Activated T-cell treated with anti-CD3 and anti-CD28 coated beads, Interleukin-2, amount 50 U/mL, for 72 hours (primary cell): ENCODE measurements around the gene VPS8. TPM values are rescaled to one million over a fixed set of nuclear protein-coding genes. Genes with fewer than 3 reads are reported as not detected.
A peak's percentile ranks its signal among the peaks of the same experiment; 100 is the strongest.

Experiments used
- ATAC-seq, 2 donors: fragments of 150-1000 bp; cut with Tn5 transposase; replicated peaks in 1 of 2; 2 replicates each; pipeline ENCODE4 v1.10.0; 2021; ENCODE audit warnings: moderate library complexity in 2 of 2, mild to moderate bottlenecking in 1 of 2
- DNase-seq, 2 donors: peaks; one replicate each; pipeline ENCODE4 v3.0.0; 2021 to 2022; ENCODE audit warnings: mixed read lengths in 1 of 2
- H3K27ac Mint-ChIP-seq: one replicate; pipeline ENCODE4 v1.8.0; 2022; ENCODE audit warnings: mild to moderate bottlenecking, moderate library complexity, mixed read lengths
- H3K27me3 Mint-ChIP-seq: one replicate; pipeline ENCODE4 v1.8.0; 2022; ENCODE audit warnings: low read depth, mixed read lengths
- H3K36me3 Mint-ChIP-seq, 2 donors: one replicate each; pipeline ENCODE4 v1.8.0; 2022; ENCODE audit warnings: mixed read lengths in 2 of 2, mild to moderate bottlenecking in 1 of 2; ENCODE audit not compliant: insufficient read depth in 2 of 2
- H3K4me1 Mint-ChIP-seq: one replicate; pipeline ENCODE4 v1.8.0; 2022; ENCODE audit warnings: low read depth, mixed read lengths
- H3K4me3 Mint-ChIP-seq, 2 donors: one replicate each; pipeline ENCODE4 v1.8.0; 2022; ENCODE audit warnings: mild to moderate bottlenecking in 2 of 2, mixed read lengths in 2 of 2, moderate library complexity in 2 of 2
- H3K9me3 Mint-ChIP-seq, 2 donors: one replicate each; pipeline ENCODE4 v1.8.0; 2022; ENCODE audit warnings: mixed read lengths in 2 of 2
- total RNA-seq, 2 donors: library from RNA; stranded (reverse); gene quantifications; one replicate each; pipeline ENCODE4 v1.2.3, GENCODE V29; 2022

VPS8 gene
- total RNA-seq, 2 donors from 2014 or later: 86.6 to 104 TPM

DNA sequence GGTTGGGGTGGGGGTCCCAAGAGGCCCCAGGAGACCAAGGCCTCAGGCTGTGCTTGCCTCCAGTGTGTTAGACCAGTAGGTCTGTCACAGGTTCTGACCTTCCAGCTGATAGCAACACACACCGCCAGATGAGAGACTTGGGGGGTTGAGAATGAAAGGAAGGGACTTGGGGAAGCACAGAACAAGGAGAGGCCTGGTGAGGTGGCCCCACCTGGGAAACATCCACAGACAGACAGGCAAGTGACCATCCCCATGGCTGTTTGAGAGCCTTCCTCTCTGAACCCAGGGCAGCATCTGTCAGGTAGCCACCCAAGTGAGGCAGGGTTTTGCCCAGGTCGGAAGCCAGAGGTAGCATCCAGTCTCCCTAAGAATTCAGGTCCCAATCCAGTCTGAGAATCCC lies 35.0 kb upstream of the VPS8 start:
- no peak overlapping the region for H3K27ac Mint-ChIP-seq
- H3K36me3 Mint-ChIP-seq: no peaks in the 10 kb centered on the region
- no peaks in the 10 kb centered on the region for H3K4me1 Mint-ChIP-seq

DNA sequence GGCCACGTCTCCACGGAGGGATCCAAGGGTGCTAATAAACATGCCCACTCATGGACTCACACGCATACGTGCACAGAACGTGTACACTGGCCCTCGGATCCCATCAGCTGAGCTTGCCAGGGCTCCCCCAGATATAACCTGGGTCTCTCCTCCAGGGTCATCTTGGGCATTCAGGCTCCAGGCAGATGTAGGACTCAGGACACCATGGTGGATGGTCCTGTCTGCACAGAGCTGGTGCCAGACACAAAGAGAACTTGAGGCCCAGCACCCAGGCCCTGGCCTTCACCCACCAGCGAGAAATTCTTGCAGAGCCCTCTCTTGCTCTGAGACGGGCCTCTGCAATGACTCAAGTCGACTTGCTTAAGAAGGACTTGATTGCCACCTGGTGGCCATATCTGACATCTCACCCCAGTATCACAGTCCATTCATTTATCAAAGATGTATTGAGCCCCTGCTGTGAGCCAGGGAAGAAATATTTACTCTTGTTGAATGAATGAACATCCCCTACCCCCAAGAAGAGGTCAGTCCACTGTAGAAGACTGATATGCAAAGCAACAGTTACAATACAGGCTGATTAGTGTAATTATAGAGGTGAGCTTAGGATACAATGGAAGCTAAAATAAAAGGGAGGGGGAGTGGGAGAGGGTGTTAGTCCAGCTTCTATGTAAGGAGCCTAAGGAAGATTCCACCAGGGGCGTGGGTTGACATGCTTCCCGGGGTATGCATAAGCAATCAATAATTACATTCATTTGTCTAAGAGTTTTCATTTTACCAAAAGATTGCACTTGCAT lies 34.2 kb upstream of the VPS8 start:
- no peak overlapping the region for H3K4me3 Mint-ChIP-seq
- no peak overlapping the region for H3K27ac Mint-ChIP-seq
- peaks cover 27% of the 10 kb centered on the region for H3K27me3 Mint-ChIP-seq
- DNase-seq: peak; percentile 81 to 86
- no peaks in the 10 kb centered on the region for H3K36me3 Mint-ChIP-seq
- H3K9me3 Mint-ChIP-seq: no peaks in the 10 kb centered on the region
- peak; percentile 97 to 98 for ATAC-seq
- H3K4me1 Mint-ChIP-seq: no peaks in the 10 kb centered on the region

More for the DNA sequence above, 35.0 kb upstream of the VPS8 start:
- no peak for DNase-seq
- no peaks in the 10 kb centered on the region for H3K9me3 Mint-ChIP-seq
- ATAC-seq: no peak
- peaks cover 27% of the 10 kb centered on the region for H3K27me3 Mint-ChIP-seq
- no peak overlapping the region for H3K4me3 Mint-ChIP-seq

DNA sequence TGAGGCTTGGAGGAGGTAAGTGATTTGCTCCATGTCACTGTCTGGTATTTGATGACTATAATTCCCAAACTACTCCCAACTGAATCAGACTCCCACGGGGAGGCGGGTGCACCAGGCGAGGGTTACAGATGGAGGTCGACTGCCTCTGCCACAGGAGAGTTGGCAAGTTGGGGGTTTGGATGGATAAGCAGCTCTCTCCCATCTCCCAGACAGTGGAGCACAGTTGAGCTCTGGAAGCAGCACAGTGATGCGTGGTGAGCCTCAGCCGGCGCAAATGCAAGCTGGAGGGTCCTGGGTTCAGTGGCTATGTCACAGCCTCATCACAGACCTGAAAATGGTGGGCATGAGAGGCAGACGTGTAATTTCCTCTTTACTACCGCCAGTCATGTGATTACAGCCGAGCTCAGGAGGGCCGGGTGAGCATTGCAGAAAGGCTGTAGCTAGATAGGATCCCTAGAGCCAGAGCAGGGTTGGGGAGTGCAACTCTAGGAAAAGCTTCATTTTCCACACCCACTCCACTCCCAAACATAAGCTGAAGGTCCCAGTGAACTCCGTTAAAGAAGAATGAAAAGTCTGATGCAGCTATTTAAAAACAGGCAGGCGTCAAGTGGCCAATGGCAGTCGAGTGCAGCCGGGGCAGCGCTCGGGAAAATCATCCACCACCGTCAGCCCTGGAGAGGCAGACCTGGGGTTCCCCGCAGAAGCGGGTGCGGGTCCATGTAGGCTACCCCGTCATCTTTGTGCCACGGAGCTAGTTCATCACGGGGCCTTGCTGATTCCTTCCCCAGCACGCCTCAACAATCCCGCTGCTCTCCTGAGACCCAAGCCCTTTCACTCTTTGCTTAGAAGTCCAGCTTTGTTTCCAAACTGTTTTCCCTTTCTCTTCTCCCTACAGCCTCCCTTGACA lies 33.3 kb upstream of the VPS8 start:
- Mint-ChIP-seq H3K9me3 (no peaks in the 10 kb centered on the region), H3K4me1 (no peaks in the 10 kb centered on the region), H3K4me3 (no peak overlapping the region), H3K27ac (no peak overlapping the region), H3K27me3 (peaks cover 27% of the 10 kb centered on the region), H3K36me3 (no peaks in the 10 kb centered on the region)
- DNase-seq (no peak), ATAC-seq (no peak)

DNA sequence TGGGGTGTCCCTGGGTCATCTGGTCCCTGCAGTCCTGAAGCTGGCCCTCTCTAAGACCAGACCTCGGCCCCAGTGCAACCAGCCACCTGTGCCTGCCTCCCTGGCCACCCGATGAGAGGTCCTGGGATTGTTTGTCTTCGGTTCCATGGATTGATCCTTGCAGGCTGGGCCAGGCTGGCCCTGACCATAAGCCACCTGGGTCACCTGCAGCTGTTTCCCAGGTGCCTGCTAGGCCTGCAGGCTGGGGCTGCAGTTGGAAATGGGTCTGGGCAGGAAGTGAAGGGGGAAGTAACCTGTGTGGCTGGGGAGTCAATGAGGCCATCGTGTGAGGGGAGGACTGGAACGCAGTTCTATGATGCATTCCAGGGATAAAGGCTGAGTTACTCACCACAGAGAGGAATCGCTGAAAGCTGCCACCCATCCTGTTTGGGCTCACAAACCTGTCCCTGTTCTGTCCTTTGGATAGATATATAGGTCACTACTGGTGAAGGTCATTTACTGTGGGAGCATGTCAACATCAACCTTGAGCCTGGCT lies 30.9 kb upstream of the VPS8 start:
- Mint-ChIP-seq H3K36me3 (no peaks in the 10 kb centered on the region), H3K4me3 (no peak overlapping the region), H3K4me1 (peaks cover 17% of the 10 kb centered on the region), H3K27me3 (peaks cover 32% of the 10 kb centered on the region), H3K9me3 (no peaks in the 10 kb centered on the region), H3K27ac (no peak overlapping the region)
- DNase-seq (no peak), ATAC-seq (no peak)

DNA sequence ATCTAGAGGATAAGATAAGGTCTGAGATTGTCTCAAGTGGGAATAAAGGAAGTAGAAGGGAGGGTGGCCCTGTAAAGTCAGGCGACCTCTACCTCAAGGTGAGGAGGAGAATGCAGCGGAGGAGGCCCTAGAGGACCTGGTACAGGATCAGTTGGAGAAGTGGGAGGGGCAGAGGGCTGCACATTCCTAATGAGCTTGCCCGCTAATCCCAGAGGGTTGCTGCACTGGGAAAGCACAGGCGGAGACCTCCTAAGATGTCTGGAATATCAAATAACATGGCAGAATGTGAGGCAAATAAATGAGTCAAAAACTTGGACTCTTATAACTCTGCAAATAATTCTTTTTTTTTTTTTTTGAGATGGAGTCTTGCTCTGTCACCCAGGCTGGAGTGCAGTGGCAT lies 30.2 kb upstream of the VPS8 start:
- DNase-seq (no peak), ATAC-seq (no peak)
- no peaks in the 10 kb centered on the region for H3K36me3 Mint-ChIP-seq
- H3K9me3 Mint-ChIP-seq: no peaks in the 10 kb centered on the region
- H3K4me3 Mint-ChIP-seq: no peak overlapping the region
- no peak overlapping the region for H3K27ac Mint-ChIP-seq
- H3K27me3 Mint-ChIP-seq: peaks cover 32% of the 10 kb centered on the region
- peaks cover 22% of the 10 kb centered on the region for H3K4me1 Mint-ChIP-seq

DNA sequence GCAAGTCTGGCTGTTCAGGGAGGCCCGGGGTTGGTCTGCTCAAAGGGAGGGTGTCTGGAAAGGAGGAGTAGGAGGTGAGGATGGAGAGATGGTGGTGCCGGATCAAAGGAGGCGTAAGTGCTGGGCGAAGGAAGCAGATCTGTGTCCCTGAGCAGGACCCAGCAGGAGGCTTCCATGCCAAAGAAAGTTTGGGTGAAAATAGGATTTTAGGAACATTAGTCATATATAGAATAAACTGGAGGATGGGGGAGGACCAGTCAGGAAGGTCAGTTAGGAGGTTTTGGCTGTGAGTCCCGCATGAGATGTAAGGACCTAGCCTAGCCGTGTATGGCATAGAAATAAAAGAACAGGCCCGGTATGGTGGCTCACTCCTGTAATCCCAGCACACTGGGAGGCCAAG lies 28.6 kb upstream of the VPS8 start:
- DNase-seq (no peak), ATAC-seq (no peak)

DNA sequence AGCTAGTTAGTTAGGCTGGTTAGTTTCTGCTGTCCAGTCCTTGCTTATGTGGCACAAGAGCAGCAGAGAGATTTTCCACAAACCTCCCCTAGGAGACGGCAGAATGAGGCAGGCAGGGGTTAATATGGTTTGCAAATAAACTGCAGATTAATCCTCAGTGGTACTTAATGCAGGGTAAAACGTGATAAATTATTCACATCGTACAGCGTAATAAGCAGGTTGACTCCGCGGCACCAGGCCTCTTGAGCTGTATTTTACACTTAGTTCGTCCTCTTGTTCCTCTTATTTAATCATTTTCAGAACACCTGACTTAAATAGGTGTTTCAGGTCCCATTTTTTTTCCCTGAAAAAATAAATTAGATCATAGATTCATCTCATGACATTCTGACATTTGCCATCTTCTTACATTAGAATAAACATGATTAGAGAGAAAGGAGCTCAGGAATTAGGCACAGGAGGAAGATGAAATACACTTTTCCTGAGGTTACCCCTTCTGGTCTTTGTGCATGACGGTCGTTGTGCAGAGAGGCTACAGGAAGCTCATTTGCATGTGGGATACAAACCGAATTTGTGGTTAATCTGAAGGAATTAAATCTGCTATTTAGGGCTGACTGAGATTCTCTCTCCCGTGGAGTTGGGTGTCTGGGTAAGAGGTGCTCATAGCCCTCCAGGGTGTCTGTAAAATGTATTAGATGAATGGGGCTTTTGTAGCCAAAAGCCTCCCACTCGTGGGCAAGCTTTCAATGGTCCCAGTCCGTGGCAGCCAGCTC lies 27.1 kb upstream of the VPS8 start:
- no peak overlapping the region for H3K4me3 Mint-ChIP-seq
- ATAC-seq (no peak), DNase-seq (no peak)
- H3K9me3 Mint-ChIP-seq: no peaks in the 10 kb centered on the region
- H3K36me3 Mint-ChIP-seq: no peaks in the 10 kb centered on the region
- peaks cover 21% of the 10 kb centered on the region for H3K27me3 Mint-ChIP-seq
- no peak overlapping the region for H3K27ac Mint-ChIP-seq
- peaks cover 22% of the 10 kb centered on the region for H3K4me1 Mint-ChIP-seq

More for the DNA sequence above, 28.6 kb upstream of the VPS8 start:
- Mint-ChIP-seq H3K27ac (no peak overlapping the region), H3K4me3 (no peak overlapping the region), H3K27me3 (peaks cover 25% of the 10 kb centered on the region), H3K9me3 (no peaks in the 10 kb centered on the region), H3K36me3 (no peaks in the 10 kb centered on the region), H3K4me1 (peaks cover 22% of the 10 kb centered on the region)

DNA sequence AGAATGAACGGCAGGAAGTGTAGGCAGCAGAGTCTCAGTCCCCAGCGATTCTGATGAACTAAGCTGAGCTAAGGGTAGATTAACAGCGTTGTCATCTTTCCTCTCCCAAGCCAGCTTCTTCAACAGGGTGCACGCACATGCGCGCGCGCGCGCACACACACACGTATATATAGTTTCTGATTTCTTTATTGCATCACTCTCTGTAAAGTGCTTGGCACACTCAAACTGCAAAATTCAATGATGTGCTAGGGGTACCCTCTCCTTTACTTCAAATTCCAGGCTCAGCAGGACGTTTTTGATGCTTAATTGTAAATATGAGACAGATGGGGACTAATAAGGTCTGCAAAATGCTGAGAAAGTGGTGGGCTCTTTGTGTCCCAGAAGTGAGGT lies 26.1 kb upstream of the VPS8 start:
- no peak overlapping the region for H3K27ac Mint-ChIP-seq
- ATAC-seq: no peak

DNA sequence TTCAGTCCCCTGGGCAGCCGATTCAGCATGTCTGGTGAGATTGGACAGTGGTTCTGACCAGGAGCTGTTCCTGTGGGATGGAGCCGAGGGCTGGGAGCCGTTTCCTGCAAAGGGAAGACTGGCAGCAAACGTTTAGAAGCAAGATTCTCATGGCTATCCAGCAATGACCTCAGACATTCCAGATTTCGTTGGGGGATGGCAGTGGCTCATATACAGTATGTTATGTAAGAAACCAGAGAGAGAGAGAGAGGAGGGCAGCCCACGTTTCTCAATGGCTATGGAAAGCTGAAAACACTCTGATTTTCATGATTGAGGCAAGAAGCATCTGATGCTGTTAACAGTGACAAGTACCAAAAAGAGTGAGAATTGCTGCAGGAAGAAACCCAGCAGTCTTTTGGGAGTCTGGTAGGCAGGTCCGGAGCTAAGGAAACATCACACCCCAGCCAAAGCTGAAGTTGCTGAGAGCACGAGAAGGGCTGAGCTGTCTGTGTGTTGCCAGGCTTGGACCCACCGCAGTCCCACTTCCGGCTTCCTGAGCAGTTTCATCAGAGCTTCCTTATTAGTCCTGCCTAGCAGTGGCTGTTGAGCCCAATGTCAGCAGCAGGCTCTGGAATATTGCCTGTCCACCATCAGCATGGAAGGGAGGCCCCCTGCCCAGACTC lies 25.6 kb upstream of the VPS8 start:
- no peaks in the 10 kb centered on the region for H3K36me3 Mint-ChIP-seq
- DNase-seq: no peak
- H3K27me3 Mint-ChIP-seq: peaks cover 13% of the 10 kb centered on the region
- peaks cover 22% of the 10 kb centered on the region for H3K4me1 Mint-ChIP-seq
- no peak overlapping the region for H3K27ac Mint-ChIP-seq
- H3K4me3 Mint-ChIP-seq: no peak overlapping the region
- no peaks in the 10 kb centered on the region for H3K9me3 Mint-ChIP-seq
- ATAC-seq: peak; percentile 54 to 61

More for the DNA sequence above, 26.1 kb upstream of the VPS8 start:
- Mint-ChIP-seq H3K27me3 (peaks cover 14% of the 10 kb centered on the region), H3K9me3 (no peaks in the 10 kb centered on the region), H3K4me3 (no peak overlapping the region), H3K4me1 (peaks cover 22% of the 10 kb centered on the region), H3K36me3 (no peaks in the 10 kb centered on the region)
- DNase-seq: no peak

DNA sequence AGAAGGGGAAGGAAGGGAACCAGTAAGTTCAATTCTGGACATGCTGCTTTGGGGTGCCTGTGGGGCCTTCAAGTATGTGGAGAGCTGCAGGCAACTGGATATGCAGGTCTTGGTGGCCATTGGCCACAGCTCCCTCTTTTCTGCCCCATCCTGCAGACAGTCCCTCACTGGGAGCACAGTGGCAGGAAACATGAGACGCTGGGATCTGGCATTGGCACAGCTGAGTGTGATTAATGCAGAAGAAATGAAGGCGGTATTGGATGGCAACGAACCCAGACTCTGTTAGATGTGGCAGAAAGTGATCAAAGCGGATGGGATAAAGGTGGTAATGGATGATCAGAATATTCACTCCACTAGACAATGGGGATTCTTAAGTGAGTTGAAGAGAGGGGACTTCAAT lies 23.2 kb upstream of the VPS8 start:
- DNase-seq (no peak), ATAC-seq (no peak)
- Mint-ChIP-seq H3K4me3 (no peak overlapping the region), H3K9me3 (no peaks in the 10 kb centered on the region), H3K4me1 (peaks cover 22% of the 10 kb centered on the region), H3K27me3 (peaks cover 13% of the 10 kb centered on the region), H3K36me3 (no peaks in the 10 kb centered on the region), H3K27ac (no peak overlapping the region)

DNA sequence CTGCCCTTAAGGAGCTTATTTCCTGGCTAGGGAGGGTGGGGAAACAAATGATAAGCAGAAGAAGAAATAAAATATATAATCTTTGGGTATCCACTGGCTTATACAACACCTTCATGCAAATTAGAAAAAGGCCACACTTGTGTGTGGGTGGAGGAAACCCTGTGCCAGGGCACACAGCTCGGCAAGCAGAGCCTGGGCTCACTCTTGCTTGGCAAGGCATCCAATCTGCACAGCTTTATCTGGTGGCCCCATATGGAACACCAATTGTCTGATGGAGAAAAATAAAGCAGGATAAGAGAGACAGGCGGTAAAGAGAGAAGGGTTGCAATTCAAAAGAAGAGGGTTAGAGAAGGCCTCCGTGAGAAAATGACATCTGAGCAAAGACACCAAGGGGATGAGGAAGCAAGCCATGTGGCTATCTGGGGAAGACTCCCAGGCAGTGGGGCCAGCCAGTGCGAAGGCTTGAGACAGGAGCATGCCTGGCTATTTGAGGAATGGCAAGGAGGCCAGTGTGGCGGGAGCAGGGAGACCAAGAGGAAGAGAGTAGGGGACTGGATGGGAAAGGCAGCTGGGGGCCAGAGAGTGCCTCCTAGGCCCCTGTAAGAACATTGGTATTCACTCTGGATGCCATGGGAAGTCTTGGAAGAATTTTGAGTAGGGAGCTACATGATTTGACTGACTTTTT lies 22.5 kb upstream of the VPS8 start:
- ATAC-seq (no peak), DNase-seq (no peak)
- Mint-ChIP-seq H3K36me3 (no peaks in the 10 kb centered on the region), H3K27me3 (peaks cover 13% of the 10 kb centered on the region), H3K4me1 (peaks cover 22% of the 10 kb centered on the region), H3K27ac (no peak overlapping the region), H3K4me3 (no peak overlapping the region), H3K9me3 (no peaks in the 10 kb centered on the region)

DNA sequence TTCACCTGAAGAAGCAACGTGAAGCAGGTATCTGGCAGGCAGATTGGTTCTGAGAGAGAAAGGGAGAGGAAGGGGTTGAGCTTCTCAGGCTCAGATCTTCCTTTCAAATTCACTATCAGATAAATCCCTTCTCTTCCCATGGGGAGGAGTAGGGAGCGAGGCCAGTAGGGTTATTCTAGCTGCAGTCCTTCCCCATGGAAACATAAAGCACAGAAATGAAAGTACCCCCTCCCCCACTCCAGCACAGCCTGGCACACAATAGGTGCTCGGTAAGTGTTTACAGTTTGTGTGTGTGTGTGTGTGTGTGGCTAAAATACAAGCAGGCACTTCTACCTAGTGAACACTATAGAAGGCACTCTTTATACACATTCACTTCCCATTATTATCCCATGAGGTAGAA lies 20.8 kb upstream of the VPS8 start:
- DNase-seq (no peak), ATAC-seq (no peak)
- Mint-ChIP-seq H3K9me3 (no peaks in the 10 kb centered on the region), H3K27ac (no peak overlapping the region), H3K36me3 (no peaks in the 10 kb centered on the region), H3K27me3 (no peaks in the 10 kb centered on the region), H3K4me3 (no peak overlapping the region), H3K4me1 (peaks cover 5% of the 10 kb centered on the region)
